ENCODE data around the gene SKP2.
"Not testable (repeated sequence)": the region's sequence is repeated elsewhere in the genome, so short reads cannot be mapped to it uniquely, and the experiment has no call there.

Gene SKP2

DNA sequence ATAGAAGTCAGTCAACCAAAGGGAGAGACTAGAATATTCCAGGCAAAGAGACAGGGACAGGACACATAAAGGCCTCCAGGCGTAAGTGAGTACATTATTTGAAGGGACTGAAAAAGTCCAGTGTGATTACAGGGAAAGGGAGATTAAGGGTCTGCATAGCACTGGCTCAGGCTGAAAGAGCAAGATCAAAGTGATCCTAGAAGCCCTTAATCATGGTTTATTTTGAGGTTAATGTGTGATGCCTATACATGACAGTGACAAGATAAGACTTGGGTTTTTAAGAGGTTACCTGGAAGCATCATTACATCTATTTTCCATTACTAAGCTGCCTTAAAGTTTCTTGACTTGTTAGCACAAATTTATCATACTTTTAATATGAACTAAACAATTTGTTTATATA, 26.0 kb upstream of the SKP2 start:
- Histone ChIP-seq H3K4me3 (ENCODE audit: low read depth, low read length) (no peak overlapping the region), H3K27ac (no peak overlapping the region), H3K4me2 (ENCODE audit: low read length) (no peak overlapping the region), H3K79me2 (peaks cover 15% of the 10 kb centered on the region), H3K27me3 (ENCODE audit: control insufficient read depth, insufficient read depth, low read length) (no peaks in the 10 kb centered on the region), H3K9me3 (ENCODE audit: control insufficient read depth, low read length) (no peaks in the 10 kb centered on the region), H3K4me1 (no peaks in the 10 kb centered on the region), H3K9ac (no peak overlapping the region), H2AFZ (no peak overlapping the region), H3K36me3 (ENCODE audit: control insufficient read depth, insufficient read depth, low read length) (no peaks in the 10 kb centered on the region)
- no peak for TF ChIP-seq CTCF (IDR thresholded peaks at IDR 0.05)

DNA sequence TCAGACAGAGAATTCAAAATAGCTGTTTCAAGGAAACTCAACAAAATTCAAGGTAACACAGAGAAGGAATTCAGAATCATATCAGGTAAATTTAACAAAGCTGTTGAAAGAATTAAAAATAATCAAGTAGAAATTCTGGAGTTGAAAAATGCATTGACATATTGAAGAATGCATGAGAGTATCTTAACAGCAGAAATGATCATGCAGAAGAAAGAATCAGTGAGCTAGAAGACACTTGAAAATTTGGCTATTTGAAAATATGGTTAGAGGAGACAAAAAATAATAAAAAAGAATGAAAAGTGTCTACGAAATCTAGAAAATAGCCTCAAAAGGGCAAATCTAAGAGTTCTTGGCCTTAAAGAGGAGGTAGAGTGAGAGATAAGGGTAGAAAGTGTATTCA, 23.1 kb upstream of the SKP2 start:
- TF ChIP-seq CTCF (IDR thresholded peaks at IDR 0.05), result no peak
- no peak overlapping the region for H2AFZ ChIP-seq
- H3K4me1 ChIP-seq, result no peaks in the 10 kb centered on the region
- no peak overlapping the region for H3K4me3 ChIP-seq (ENCODE audit: low read depth, low read length)
- H3K79me2 ChIP-seq, result peaks cover 15% of the 10 kb centered on the region
- no peak overlapping the region for H3K27ac ChIP-seq
- no peaks in the 10 kb centered on the region for H3K9me3 ChIP-seq (ENCODE audit: control insufficient read depth, low read length)
- no peaks in the 10 kb centered on the region for H3K27me3 ChIP-seq (ENCODE audit: control insufficient read depth, insufficient read depth, low read length)
- H3K9ac ChIP-seq, result no peak overlapping the region
- no peaks in the 10 kb centered on the region for H3K36me3 ChIP-seq (ENCODE audit: control insufficient read depth, insufficient read depth, low read length)
- H3K4me2 ChIP-seq (ENCODE audit: low read length), result no peak overlapping the region

DNA sequence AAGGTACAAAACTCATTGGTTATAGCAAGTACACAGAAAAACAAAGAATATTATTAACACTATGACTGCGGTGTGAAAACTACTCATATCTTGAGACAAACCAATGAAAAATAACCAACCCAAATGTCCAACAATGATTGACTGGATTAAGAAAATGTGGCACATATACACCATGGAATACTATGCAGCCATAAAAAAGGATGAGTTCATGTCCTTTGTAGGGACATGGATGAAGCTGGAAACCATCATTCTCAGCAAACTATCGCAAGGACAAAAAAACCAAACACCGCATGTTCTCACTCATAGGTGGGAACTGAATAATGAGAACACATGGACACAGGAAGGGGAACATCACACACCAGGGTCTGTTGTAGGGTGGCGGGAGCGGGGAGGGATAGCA, 22.2 kb upstream of the SKP2 start:
- H3K9me3 ChIP-seq (ENCODE audit: control insufficient read depth, low read length); H3K4me2 ChIP-seq (ENCODE audit: low read length); H2AFZ ChIP-seq; H3K27ac ChIP-seq; H3K9ac ChIP-seq; H3K36me3 ChIP-seq (ENCODE audit: control insufficient read depth, insufficient read depth, low read length); H3K4me3 ChIP-seq (ENCODE audit: low read depth, low read length); H3K27me3 ChIP-seq (ENCODE audit: control insufficient read depth, insufficient read depth, low read length); H3K4me1 ChIP-seq: not testable (repeated sequence)
- peaks cover 15% of the 10 kb centered on the region for H3K79me2 ChIP-seq

DNA sequence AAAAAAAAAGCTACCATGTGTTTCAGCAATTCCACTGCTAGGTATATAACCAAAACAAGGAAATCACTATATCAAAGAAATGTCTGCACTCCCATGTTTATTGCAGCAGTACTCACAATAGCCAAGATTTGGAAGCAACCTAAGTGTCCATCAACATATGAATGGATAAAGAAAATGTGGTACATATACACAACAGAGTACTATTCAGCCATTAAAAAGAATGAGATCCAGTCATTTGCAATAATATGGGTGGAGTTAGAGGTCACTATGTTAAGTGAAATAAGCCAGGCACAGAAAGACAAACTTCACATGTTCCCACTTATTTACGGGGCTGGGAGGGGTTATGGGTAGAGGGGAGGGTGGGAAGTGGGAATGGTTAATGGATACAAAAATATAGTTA, 18.9 kb upstream of the SKP2 start:
- not testable (repeated sequence) for H3K27me3 ChIP-seq (ENCODE audit: control insufficient read depth, insufficient read depth, low read length); H3K27ac ChIP-seq; H2AFZ ChIP-seq; H3K9me3 ChIP-seq (ENCODE audit: control insufficient read depth, low read length); H3K79me2 ChIP-seq; H3K4me3 ChIP-seq (ENCODE audit: low read depth, low read length); H3K4me2 ChIP-seq (ENCODE audit: low read length); H3K4me1 ChIP-seq; H3K9ac ChIP-seq; H3K36me3 ChIP-seq (ENCODE audit: control insufficient read depth, insufficient read depth, low read length)

- H3K9ac ChIP-seq, result no peak overlapping the region
- no peaks in the 10 kb centered on the region for H3K36me3 ChIP-seq (ENCODE audit: control insufficient read depth, insufficient read depth, low read length)
- H3K4me2 ChIP-seq (ENCODE audit: low read length), result no peak overlapping the region
- H3K9me3 ChIP-seq (ENCODE audit: control insufficient read depth, low read length), result no peaks in the 10 kb centered on the region
- no peak overlapping the region for H3K4me3 ChIP-seq (ENCODE audit: low read depth, low read length)
- no peaks in the 10 kb centered on the region for H3K79me2 ChIP-seq
- no peaks in the 10 kb centered on the region for H3K4me1 ChIP-seq
- H3K27ac ChIP-seq, result no peak overlapping the region
- TF ChIP-seq CTCF (IDR thresholded peaks at IDR 0.05), result no peak
- no peaks in the 10 kb centered on the region for H3K27me3 ChIP-seq (ENCODE audit: control insufficient read depth, insufficient read depth, low read length)
- no peak overlapping the region for H2AFZ ChIP-seq
These were observed 15.9 kb upstream of the SKP2 start for GRCh38 chr5:36135988-36136387.

DNA sequence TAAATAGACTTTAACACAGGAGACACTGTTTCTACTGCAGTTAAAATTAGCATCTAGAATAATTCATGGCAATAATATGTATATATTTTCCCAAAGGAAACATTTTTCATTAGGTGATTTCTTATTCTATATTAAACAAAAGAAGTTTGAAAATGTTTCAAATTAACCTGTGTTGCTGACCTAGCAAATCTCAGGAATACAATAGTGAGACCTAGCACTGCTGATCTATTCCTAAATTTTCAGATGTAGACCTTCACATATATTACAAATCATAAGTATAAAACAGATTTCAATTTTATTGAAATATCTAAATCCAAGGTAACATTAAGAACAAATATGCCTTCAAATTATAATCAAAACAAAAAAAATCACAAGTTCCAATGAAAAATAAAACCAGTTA, 15.3 kb upstream of the SKP2 start:
- no peaks in the 10 kb centered on the region for H3K9me3 ChIP-seq (ENCODE audit: control insufficient read depth, low read length)
- H3K79me2 ChIP-seq, result no peaks in the 10 kb centered on the region
- H3K4me3 ChIP-seq (ENCODE audit: low read depth, low read length), result no peak overlapping the region
- no peak overlapping the region for H3K9ac ChIP-seq
- TF ChIP-seq CTCF (IDR thresholded peaks at IDR 0.05), result no peak
- no peaks in the 10 kb centered on the region for H3K4me1 ChIP-seq
- H3K27ac ChIP-seq, result no peak overlapping the region
- H3K36me3 ChIP-seq (ENCODE audit: control insufficient read depth, insufficient read depth, low read length), result no peaks in the 10 kb centered on the region
- no peak overlapping the region for H3K4me2 ChIP-seq (ENCODE audit: low read length)
- H3K27me3 ChIP-seq (ENCODE audit: control insufficient read depth, insufficient read depth, low read length), result no peaks in the 10 kb centered on the region
- no peak overlapping the region for H2AFZ ChIP-seq
